GM12892 (cell line): ENCODE measurements around the gene EBLN2.

Experiments used
- POLR2A ChIP-seq: IDR thresholded peaks from 2 replicates; pipeline ENCODE4 v1.6.1; 2011; ENCODE audit warnings: low read depth, low read length, control low read depth
- POLR2AphosphoS5 ChIP-seq: IDR thresholded peaks from 2 replicates; pipeline ENCODE4 v1.6.1; 2011; ENCODE audit warnings: low read depth, low read length, control low read depth
- TAF1 ChIP-seq: IDR thresholded peaks from 2 replicates; pipeline ENCODE4 v1.6.1; 2011; ENCODE audit warnings: low read depth, mild to moderate bottlenecking, control low read depth, low read length, borderline replicate concordance

DNA sequence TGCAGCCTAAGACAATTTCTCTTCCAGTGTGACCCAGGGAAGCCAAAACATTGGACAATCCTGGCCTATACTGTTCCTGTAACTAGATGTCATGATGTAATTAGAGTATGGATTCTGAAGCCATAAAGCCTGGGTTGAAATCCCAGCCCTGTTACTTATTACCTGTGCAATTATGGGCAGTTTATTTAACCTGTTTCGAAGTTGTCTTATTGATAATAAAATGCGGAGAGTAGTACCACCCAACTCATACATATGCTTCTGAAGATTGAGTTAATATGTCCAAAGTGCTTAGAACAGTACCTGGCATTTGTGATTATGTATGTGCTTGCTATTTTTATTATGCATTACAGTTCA lies 34.7 kb upstream of the EBLN2 start:
- TF ChIP-seq POLR2AphosphoS5, result no peak
- TF ChIP-seq POLR2A, result no peak
- TF ChIP-seq TAF1, result no peak
